Measurements from ENCODE around the gene TSSC4. TPM values are rescaled to one million over a fixed set of nuclear protein-coding genes. Genes with fewer than 3 reads are reported as not detected.
A peak's percentile ranks its signal among the peaks of the same experiment; 100 is the strongest.

The TSSC4 gene
- total and polyA plus RNA-seq, 8 donors = 9.4 to 147 (median 53.2) TPM

DNA sequence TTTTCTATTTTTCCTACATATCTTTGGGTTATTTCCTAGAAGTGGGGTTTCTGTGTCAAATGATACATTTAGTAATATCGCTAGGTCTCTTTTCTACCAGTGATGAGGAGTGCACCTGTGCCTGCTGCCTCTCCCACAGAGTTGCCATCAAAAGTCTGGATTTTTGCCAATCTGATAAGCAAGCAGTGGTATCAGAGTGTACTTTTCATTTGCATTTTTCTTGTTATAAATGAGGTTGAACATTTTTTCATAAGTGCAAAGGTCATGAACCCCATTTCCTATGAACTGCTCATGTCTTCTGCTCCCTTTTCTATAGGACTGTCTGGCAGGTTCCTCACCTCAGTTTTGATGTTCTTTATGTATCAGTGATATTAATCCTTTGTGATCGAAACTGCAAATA, 42.0 kb downstream of the TSSC4 start:
- DNase-seq = peak in 1 of 2 donors; percentile 35
- 78 to 96% (median 84%) methylated on average over 2 of the region's 2 CpGs for WGBS, 5 donors
- Histone ChIP-seq H3K4me1 (peaks cover 14 to 42% (median 32%) of the 10 kb centered on the region in 4 donors), H3K27me3 (peaks cover 5 to 64% (median 9%) of the 10 kb centered on the region in 3 donors), H3K36me3 (no peaks in the 10 kb centered on the region), H3K9me3 (peaks cover 0 to 6% (median 0%) of the 10 kb centered on the region in 4 donors), H3K4me3 (no peak overlapping the region), H3K27ac (no peak overlapping the region)
- intact Hi-C loops (cut with DNase I; ENCODE audit: low total_unique reads) = no loop called here
- TF ChIP-seq EP300 (IDR thresholded peaks at IDR 0.05) (no peak), POLR2A (IDR thresholded peaks at IDR 0.05) (no peak)

DNA sequence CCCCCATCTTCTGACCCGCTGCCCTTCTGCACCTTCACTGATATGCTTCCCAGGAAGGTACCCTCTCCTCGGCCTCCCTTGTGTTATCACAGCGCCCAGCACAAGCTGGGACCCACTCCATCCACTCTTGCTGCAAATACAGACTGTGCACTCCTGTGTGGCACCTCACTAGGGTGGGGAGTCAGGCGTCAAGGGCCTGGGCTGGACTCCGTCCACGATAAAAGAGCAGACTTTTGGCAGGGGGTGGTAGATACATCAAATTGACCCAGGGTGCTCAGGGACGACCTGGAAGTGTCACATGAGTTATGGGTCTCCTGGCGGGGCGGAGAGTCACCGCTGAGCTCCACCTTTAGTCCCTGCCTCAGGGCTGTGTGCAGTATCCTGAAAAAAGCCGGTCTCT, 42.9 kb downstream of the TSSC4 start:
- no peak for DNase-seq
- TF ChIP-seq, protein P1, sequence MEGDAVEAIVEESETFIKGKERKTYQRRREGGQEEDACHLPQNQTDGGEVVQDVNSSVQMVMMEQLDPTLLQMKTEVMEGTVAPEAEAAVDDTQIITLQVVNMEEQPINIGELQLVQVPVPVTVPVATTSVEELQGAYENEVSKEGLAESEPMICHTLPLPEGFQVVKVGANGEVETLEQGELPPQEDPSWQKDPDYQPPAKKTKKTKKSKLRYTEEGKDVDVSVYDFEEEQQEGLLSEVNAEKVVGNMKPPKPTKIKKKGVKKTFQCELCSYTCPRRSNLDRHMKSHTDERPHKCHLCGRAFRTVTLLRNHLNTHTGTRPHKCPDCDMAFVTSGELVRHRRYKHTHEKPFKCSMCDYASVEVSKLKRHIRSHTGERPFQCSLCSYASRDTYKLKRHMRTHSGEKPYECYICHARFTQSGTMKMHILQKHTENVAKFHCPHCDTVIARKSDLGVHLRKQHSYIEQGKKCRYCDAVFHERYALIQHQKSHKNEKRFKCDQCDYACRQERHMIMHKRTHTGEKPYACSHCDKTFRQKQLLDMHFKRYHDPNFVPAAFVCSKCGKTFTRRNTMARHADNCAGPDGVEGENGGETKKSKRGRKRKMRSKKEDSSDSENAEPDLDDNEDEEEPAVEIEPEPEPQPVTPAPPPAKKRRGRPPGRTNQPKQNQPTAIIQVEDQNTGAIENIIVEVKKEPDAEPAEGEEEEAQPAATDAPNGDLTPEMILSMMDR (IDR thresholded peaks at IDR 0.05) = no peak
- TF ChIP-seq POLR2A (IDR thresholded peaks at IDR 0.05) = no peak
- H3K9me3 ChIP-seq = peaks cover 0 to 6% (median 0%) of the 10 kb centered on the region in 4 donors
- H3K4me3 ChIP-seq = no peak overlapping the region
- peaks cover 19 to 51% (median 40%) of the 10 kb centered on the region in 4 donors for H3K4me1 ChIP-seq
- H3K27ac ChIP-seq = no peak overlapping the region
- 48 to 58% (median 56%) methylated on average over 8 to 11 of the region's 11 CpGs for WGBS, 5 donors
- intact Hi-C loops (cut with DNase I; ENCODE audit: low total_unique reads) = no loop called here
- peaks cover 5 to 71% (median 9%) of the 10 kb centered on the region in 3 donors for H3K27me3 ChIP-seq
- no peaks in the 10 kb centered on the region for H3K36me3 ChIP-seq

DNA sequence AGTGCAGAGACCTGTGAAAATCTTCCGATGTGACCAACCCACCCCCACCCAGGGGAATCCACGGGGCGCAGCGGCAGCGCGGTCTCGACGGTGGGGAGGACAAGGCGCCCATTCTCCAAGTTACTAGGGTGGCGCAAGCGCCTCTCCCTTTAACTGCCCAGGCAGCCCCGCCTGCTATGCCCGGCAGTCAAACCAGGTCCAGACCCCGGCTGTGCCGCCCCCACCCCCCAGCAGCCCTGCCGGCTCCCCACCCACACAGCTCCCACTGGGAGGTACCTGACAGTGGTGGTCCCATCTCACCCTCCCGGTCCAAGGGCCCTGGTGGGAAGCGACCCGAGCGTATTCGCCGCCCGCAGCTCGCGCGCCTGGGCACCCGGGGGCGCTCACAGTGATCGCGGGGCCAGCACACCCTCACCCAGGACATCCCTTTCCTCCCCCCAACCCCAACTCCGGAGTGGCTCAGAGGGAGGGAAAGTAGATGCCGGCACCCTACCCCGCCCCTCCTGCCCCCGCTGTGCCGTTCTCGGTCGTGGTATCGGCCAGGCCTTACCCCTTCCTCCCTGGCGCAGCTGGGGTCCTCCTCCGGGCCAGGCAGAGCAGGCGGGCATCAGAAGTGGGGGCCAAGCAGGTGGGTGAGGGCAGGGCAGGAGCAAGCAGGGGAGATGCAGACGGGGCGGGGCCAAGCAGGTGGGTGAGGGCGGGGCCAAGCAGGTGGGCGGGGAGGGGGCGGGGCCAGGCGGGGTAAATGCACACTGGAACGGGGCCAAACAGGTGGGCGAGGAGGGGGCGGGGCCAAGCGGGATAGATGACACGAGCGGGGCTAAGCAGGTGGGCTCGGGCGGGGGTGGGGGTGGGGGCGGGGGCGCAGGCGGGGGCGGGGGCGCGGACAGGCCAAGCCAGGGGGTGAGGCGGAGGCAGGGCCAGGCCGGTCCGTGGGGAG, 43.6 kb downstream of the TSSC4 start, which contains the start of gene TRPM5:
TSS of gene TRPM5 (minus strand) at position 634 of the 940 bp plus-strand sequence. CDS start 21,478 bp downstream, outside the sequence.
- intact Hi-C loops (cut with DNase I; ENCODE audit: low total_unique reads) = no loop called here
- Histone ChIP-seq H3K36me3 (no peaks in the 10 kb centered on the region), H3K4me3 (peak within 1 kb of the TSS; percentile 43 to 63 (median 56)), H3K27me3 (peaks cover 5 to 79% (median 9%) of the 10 kb centered on the region in 3 donors), H3K9me3 (peaks cover 0 to 6% (median 0%) of the 10 kb centered on the region in 4 donors), H3K4me1 (peaks cover 19 to 51% (median 41%) of the 10 kb centered on the region in 4 donors), H3K27ac (peak within 1 kb of the TSS; percentile 74 to 88 (median 82))
- DNase-seq = peak; percentile 70 to 76
- TF ChIP-seq, protein P1 (IDR thresholded peaks at IDR 0.05) = no peak
- no peak for TF ChIP-seq POLR2AphosphoS5 (IDR thresholded peaks at IDR 0.05)
- no peak for TF ChIP-seq EP300 (IDR thresholded peaks at IDR 0.05)
- no peak for TF ChIP-seq POLR2A (IDR thresholded peaks at IDR 0.05)
- WGBS, 5 donors = 5 to 12% (median 7%) methylated on average over 30 to 64 of the region's 64 CpGs

DNA sequence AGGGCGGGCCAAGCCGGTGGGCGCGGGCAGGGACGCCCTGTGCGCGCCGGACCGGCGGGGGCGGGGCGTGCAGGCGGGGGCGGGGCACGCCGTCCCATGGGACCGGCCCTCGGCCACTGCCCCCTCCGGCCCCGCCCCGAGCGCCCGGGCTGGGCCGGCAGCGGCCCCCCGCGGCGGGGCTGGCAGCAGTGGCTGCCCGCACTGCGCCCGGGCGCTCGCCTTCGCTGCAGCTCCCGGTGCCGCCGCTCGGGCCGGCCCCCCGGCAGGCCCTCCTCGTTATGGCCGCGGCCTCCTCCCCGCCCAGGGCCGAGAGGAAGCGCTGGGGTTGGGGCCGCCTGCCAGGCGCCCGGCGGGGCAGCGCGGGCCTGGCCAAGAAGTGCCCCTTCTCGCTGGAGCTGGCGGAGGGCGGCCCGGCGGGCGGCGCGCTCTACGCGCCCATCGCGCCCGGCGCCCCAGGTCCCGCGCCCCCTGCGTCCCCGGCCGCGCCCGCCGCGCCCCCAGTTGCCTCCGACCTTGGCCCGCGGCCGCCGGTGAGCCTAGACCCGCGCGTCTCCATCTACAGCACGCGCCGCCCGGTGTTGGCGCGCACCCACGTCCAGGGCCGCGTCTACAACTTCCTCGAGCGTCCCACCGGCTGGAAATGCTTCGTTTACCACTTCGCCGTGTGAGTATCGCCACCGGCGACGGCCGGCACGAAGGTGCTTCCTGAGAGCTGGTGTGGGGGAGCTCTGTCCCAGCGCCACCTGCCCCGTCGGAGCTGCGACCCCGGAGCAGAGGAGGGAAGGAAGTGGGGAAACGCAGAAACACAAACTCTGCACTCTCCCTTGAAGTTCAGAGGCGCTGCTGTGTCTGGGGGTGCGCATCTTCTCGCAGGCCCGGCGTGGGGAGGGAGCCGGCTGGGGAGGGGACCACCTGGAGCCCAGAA, 44.5 kb downstream of the TSSC4 start, which contains the start of gene KCNQ1:
TSS of gene KCNQ1 (plus strand) at position 188 of the 925 bp plus-strand sequence. CDS start at position 279, 91 bp downstream.
- no peaks in the 10 kb centered on the region for H3K36me3 ChIP-seq
- H3K27me3 ChIP-seq = peaks cover 5 to 87% (median 9%) of the 10 kb centered on the region in 3 donors
- TF ChIP-seq POLR2AphosphoS5 (IDR thresholded peaks at IDR 0.05) (peak in 2 of 3 donors; percentile 55 to 72), EP300 (IDR thresholded peaks at IDR 0.05) (no peak)
- TF ChIP-seq, protein P1 (IDR thresholded peaks at IDR 0.05) = peak in 1 of 7 experiments; percentile 37
- peak within 1 kb of the TSS; percentile 74 to 88 (median 82) for H3K27ac ChIP-seq
- H3K9me3 ChIP-seq = peaks cover 0 to 6% (median 0%) of the 10 kb centered on the region in 4 donors
- peaks cover 19 to 51% (median 41%) of the 10 kb centered on the region in 4 donors for H3K4me1 ChIP-seq
- peak; percentile 87 to 88 for DNase-seq
- 1 to 9% (median 2%) methylated on average over 18 to 107 of the region's 116 CpGs for WGBS, 5 donors
- intact Hi-C loops (cut with DNase I; ENCODE audit: low total_unique reads) = no loop called here
- H3K4me3 ChIP-seq = peak within 1 kb of the TSS; percentile 43 to 63 (median 56)

All from stomach (tissue), 9 donors.